Right cardiac atrium (tissue), 5 donors: ENCODE data around the gene CASP4. TPM values are rescaled to one million over a fixed set of nuclear protein-coding genes. Genes with fewer than 3 reads are reported as not detected.

Source experiments
- polyA plus RNA-seq: library from polyadenylated mRNA; stranded (reverse); fragments of 200-250 nt; gene quantifications from one replicate; pipeline ENCODE4 v1.2.3, GENCODE V29; 2013
- total RNA-seq, 4 donors: library from RNA; stranded (reverse); fragmentation: NEBNext Ultra II Directional; extraction: Animal tissue kit (Norgen Biotek cat#: 25700); gene quantifications; one replicate each; pipeline ENCODE4 v1.2.1, GENCODE V29; 2021
- donor health status: healthy with polysubstance abuse.
- donor health status: DM: no; HTN: yes; CAD: no.
- donor health status: DM: no; HTN: no; CAD: no.
- donor health status: DM: no; HTN: yes; CAD: no; lungs with severe emphysema.
- donor health status: DM: yes; HTN: yes; CAD: no.

Gene CASP4
- total and polyA plus RNA-seq, 5 donors: 16.5 to 19.9 (median 18.4) TPM

Other genes with a start within 250 kb of the CASP4 start
- gene CASP12, start 70.1 kb downstream of the CASP4 start, total RNA-seq: under 1 TPM in 3 of 4 donors, not detected in 1; 0.25 to 0.45 (median 0.26) TPM
- 0.23 TPM for gene CASP12, start 70.1 kb downstream of the CASP4 start, polyA plus RNA-seq
- under 1 TPM in 1 of 4 donors, not detected in 3; 0.23 TPM for gene CASP5, start 54.6 kb upstream of the CASP4 start, total RNA-seq
- gene CASP5, start 54.6 kb upstream of the CASP4 start, polyA plus RNA-seq: not detected
- 10 to 100 TPM in 2 of 4 donors, 1 to 10 TPM in 2; 8.7 to 16.0 (median 12.4) TPM for gene CASP1, start 66.6 kb upstream of the CASP4 start, total RNA-seq
- 6.6 TPM for gene CASP1, start 66.6 kb upstream of the CASP4 start, polyA plus RNA-seq
- gene CARD16, start 76.8 kb upstream of the CASP4 start, total RNA-seq: 10 to 100 TPM in 2 of 4 donors, 1 to 10 TPM in 2; 5.1 to 12.2 (median 9.7) TPM
- 16.3 TPM for gene CARD16, start 76.8 kb upstream of the CASP4 start, polyA plus RNA-seq
- not detected for gene CARD18, start 171.2 kb upstream of the CASP4 start, total RNA-seq
- gene CARD18, start 171.2 kb upstream of the CASP4 start, polyA plus RNA-seq: not detected